Left kidney (tissue), 1 donor: ENCODE measurements around the gene E2F4. TPM values are rescaled to one million over a fixed set of nuclear protein-coding genes. Genes with fewer than 3 reads are reported as not detected.

Experiments
- polyA plus RNA-seq: library from polyadenylated mRNA; unstranded; fragments of 120-200 nt; gene quantifications from one replicate; pipeline ENCODE4 v1.2.1, GENCODE V29; 2013; ENCODE audit not compliant: insufficient read length

Gene E2F4
- polyA plus RNA-seq, 1 donor: 55.6 TPM

Other genes with a start within 250 kb of the E2F4 start
- gene CES3, start 230.9 kb upstream of the E2F4 start, polyA plus RNA-seq: 4.1 TPM
- 12.4 TPM for gene CES4A, start 203.6 kb upstream of the E2F4 start, polyA plus RNA-seq
- 83.8 TPM for gene CBFB, start 163.0 kb upstream of the E2F4 start, polyA plus RNA-seq
- gene PHAF1, start 82.2 kb upstream of the E2F4 start, polyA plus RNA-seq: 29.3 TPM
- gene B3GNT9, start 41.2 kb upstream of the E2F4 start, polyA plus RNA-seq: 6.8 TPM
- 3.2 TPM for gene TRADD, start 32.2 kb upstream of the E2F4 start, polyA plus RNA-seq
- 2.0 TPM for gene FBXL8, start 32.2 kb upstream of the E2F4 start, polyA plus RNA-seq
- 1.5 TPM for gene HSF4, start 27.4 kb upstream of the E2F4 start, polyA plus RNA-seq
- 6.4 TPM for gene NOL3, start 21.6 kb upstream of the E2F4 start, polyA plus RNA-seq
- gene MATCAP1, start 8.2 kb upstream of the E2F4 start, polyA plus RNA-seq: 51.5 TPM
- gene EXOC3L1, start 2.0 kb upstream of the E2F4 start, polyA plus RNA-seq: 4.6 TPM
- gene ELMO3, start 7.0 kb downstream of the E2F4 start, polyA plus RNA-seq: 4.7 TPM
- gene TMEM208, start 35.0 kb downstream of the E2F4 start, polyA plus RNA-seq: 35.2 TPM
- gene FHOD1, start 55.3 kb downstream of the E2F4 start, polyA plus RNA-seq: 44.5 TPM
- 4.9 TPM for gene SLC9A5, start 56.8 kb downstream of the E2F4 start, polyA plus RNA-seq
- gene PLEKHG4, start 87.4 kb downstream of the E2F4 start, polyA plus RNA-seq: 14.2 TPM
- 1.6 TPM for gene KCTD19, start 134.6 kb downstream of the E2F4 start, polyA plus RNA-seq
- 8.7 TPM for gene LRRC36, start 134.7 kb downstream of the E2F4 start, polyA plus RNA-seq
- gene TPPP3, start 201.3 kb downstream of the E2F4 start, polyA plus RNA-seq: 42.7 TPM
- 11.5 TPM for gene ZDHHC1, start 224.3 kb downstream of the E2F4 start, polyA plus RNA-seq
- gene HSD11B2, start 239.0 kb downstream of the E2F4 start, polyA plus RNA-seq: 40.8 TPM